NCI-H2107 treated with DMSO at 0.1 percent for 48 hours (cell line): Measurements from ENCODE around the gene LYPD4.

ENCODE experiments used
- DNase-seq: peaks from one replicate; lab custom pipeline; 2025; ENCODE audit not compliant: unreplicated experiment; lab: John Stamatoyannopoulos, UW

Gene LYPD4

DNA sequence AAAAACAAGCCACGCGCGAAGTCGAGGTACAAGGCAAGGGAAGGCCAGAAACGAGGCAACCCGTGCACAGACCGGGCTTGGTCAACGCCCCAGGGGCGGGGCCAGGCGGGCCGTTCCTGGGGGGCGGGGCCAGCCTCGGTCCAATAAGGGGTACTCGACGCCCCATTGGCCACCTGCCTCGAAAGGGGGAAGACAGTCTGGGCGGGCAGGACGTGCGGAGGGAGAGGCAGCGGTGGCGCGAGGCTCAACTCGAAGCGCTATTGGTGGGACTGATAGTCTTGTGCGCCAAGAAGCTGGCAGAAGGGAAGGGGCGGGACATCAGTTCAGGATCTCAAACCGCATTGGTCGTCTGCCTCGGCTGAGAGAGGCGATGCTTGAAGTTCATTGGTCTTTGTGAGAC is at the start of gene LYPD4:
LYPD4 (minus strand) TSS at position 83 of the 400 bp plus-strand sequence. CDS start 5,398 bp downstream, outside the sequence.
- no peak for DNase-seq

GRCh38 chr19:41893899-41894298 is 49.4 kb upstream of the LYPD4 start:
- no peak for DNase-seq

GRCh38 chr19:41892173-41892902 is 47.9 kb upstream of the LYPD4 start:
- DNase-seq = no peak

- DNase-seq = no peak
Measured at GRCh38 chr19:41890936-41891335, 46.5 kb upstream of the LYPD4 start.

GRCh38 chr19:41889896-41890295 is 45.4 kb upstream of the LYPD4 start:
- no peak for DNase-seq

GRCh38 chr19:41888926-41889325 is 44.4 kb upstream of the LYPD4 start:
- no peak for DNase-seq

GRCh38 chr19:41887711-41888382 is 43.4 kb upstream of the LYPD4 start:
- peak; percentile 70 for DNase-seq

DNA sequence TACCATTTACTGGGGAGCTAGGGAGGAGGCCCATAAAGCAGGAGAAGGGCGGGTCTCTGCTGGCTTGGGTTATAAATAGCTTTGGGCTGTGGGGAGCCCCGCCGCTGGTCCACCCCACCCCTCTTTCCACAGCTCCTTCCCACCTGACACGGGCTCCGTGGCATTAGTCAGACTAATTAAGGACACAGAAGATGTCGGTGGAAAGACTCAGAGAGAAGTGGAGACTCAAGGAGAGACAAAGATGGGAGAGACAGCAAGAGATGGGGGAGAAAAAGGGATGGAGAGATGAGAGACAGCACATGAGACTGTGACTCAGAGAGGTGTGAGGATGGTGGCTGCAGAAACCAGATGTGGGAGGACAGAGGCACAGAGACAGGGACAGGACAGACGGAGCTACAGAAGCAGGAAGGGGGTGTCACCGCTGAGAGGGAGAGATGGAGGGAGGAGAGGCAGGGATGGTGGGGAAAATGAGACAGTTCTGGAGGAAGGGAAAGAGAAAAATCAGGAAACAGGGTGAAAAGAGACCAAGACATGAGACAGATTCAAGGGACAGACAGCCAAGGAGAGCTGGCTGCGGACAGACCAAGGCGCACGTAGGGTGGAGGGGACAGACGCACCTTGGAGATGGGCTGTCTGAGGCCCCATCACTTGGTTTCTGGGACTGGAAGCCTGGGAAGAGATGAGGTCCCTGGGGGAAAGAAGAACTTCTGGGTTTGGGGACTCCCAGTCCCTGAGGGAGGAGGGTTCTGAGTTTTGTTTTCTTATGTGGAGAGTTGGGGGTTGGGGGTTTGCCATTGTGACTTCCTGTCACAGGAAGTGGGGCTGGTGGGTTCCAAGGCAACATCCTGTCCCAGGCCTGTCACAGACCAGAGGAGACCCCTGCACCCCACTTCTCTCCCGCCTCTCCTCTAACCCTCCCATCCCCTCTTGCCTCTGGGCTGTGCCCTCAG is 42.6 kb upstream of the LYPD4 start:
- DNase-seq = no peak

- DNase-seq = peak; percentile 93
Measured at GRCh38 chr19:41883821-41884733, 39.6 kb upstream of the LYPD4 start.

DNA sequence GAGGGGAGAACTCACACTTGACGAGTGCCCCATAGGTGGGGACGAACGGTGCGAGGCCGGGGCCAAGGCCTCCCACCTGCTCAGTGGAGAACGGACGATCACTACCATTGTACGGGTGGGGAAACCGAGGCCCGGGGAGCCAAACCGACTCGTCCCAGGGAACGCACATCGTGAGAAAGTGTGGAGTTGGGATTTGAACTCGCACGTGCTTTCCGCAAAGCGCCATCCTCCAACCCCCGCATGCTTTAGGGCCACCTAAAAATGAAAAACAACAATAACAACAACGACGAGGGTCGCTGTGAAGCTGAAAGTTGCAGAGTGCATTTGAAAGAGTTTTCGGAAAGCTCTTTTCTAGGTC is 39.0 kb upstream of the LYPD4 start:
- DNase-seq = no peak

- no peak for DNase-seq
Measured at GRCh38 chr19:41882568-41883462, 38.3 kb upstream of the LYPD4 start, which contains the start of gene ARHGEF1. ARHGEF1 (plus strand) TSS chr19:41883184; CDS start chr19:41888083, 4,899 bp downstream.

DNA sequence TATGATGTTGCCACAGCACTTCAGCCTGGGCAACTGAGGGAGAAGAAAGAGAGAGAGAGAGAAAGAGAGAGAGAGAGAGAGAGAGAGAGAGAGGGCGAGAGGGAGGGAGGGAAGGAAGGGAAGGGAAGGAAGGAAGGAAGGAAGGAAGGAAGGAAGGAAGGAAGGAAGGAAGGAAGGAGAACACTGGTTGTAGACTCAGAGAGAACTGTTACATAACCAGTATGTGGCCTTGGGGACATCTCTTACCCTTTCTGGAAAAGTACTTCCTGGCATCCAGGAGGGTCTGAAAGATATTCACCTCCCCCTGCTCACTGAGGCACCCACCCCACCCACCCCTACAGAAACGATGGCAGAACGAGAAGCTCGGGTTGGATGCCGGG is 35.8 kb upstream of the LYPD4 start:
- no peak for DNase-seq

DNA sequence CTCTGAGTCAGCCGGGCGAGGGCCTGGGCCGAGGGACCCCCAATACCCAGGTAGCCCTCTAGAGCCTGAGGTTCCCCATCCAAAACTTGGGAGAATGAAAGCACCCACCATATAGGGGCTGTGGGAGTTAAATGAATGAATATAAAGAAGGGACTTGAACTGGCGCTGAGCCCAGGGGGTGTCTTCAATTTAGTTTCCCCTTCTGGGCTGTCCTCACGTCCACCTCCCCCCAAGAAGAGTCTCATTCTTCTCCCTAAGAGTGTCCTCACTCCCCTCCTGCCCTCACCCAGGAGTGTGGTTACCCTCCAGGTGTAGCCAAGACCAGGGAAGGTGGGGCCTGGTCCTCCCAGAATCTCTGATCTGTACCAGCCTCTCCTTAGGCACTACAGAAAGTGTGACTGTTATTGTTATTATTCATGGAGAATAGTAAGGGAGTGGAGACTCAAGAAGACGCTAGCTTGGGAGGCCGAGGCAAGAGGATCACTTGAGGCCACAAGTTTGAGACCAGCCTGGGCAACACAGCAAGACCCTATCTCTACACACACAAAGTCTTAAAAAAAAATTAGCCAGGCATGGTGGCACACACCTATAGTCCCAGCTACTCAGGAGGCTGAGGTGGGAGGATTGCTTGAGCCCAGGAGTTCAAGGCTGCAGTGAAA is 35.3 kb upstream of the LYPD4 start:
- no peak for DNase-seq

- DNase-seq = no peak
Measured at GRCh38 chr19:41879080-41879479, 34.6 kb upstream of the LYPD4 start.

DNA sequence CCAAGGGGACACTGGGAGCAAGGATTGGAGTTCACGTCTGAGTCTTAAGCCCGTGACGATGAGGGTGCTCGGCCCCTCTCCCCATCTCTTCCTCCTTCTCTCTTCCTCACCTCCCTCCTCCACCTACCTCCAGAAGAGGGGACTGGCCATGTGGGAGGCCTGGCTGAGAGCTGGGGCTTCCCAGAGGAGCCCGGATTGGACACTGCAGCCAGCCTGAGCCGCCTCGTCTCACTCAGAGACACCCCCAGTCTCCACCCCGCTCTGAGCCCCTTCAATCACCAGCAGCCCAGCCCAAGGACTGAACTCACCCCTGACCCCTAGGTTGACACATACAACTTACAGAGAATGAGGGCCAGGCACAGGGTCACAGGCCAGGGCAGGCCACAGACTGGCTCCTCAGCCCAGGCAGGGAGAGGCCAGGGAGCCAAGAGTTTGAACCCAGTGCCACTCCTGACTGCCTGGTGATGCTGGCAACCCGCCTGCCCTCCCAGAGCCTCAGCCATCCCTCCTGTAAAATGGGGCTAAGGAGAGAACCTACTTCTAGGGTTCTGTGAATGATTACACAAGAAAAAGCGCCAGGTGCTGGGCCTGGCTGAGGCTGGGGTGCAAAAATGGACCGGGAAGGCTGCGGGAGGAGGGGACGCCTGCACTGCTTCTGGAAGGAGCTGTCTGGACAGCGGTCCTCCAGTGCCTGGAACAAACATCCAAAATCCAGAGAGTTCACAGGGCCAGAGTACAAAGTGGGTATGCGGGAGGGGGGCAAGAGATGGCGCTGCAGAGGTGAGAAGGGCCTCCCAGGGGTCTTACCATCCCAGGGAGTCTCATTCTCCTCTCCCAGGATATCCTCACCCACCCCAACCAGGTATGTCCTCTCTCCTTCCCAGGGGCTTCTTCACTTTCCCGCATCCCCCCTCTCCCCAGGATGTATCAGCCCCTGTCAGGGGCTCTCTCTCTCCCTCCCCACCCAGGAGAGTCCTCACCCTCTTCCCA is 33.7 kb upstream of the LYPD4 start:
- DNase-seq = no peak

GRCh38 chr19:41876847-41877832 is 32.7 kb upstream of the LYPD4 start, which contains the start of gene CD79A:
CD79A (plus strand) TSS chr19:41877279; CDS start chr19:41877305, 26 bp downstream.
- peak; percentile 56 for DNase-seq
